A673 (cell line): ENCODE results near the gene CTNNA3.

Source experiments
- EZH2 ChIP-seq: fragments of 200-600 bp; sonication (generic); IDR thresholded peaks from 2 replicates; pipeline ENCODE4 v1.6.1; 2017; ENCODE audit warnings: borderline replicate concordance, low read depth, mild to moderate bottlenecking, mixed read lengths, antibody characterized with exemption, low read length; ENCODE audit not compliant: poor library complexity, severe bottlenecking
- TF ChIP-seq, protein P1 (sequence below): fragments of 300-800, 200-600 bp; sonication (generic); conservative IDR thresholded peaks from 2 replicates; pipeline ENCODE4 v1.5.1; 2017; ENCODE audit warnings: low read depth, mild to moderate bottlenecking, antibody characterized with exemption, low read length, moderate library complexity, mixed read lengths

DNA sequence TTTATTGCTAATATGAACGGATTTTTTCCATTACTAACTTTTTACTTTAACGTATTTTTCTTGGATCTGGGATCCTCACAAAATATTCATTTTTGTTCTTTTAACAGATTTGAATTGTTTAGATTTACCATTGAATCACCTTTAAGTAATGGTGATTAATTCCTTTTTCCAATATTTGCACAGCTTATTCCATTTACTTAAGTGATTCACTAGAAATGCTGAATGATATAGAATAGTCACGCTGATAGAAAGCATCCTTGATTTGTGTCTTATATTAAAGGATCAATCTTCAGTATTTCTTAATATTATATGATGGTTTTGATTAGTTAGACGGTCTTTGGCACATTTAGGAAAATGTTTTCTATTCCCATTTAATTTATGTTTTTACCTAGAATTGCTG is 886.6 kb downstream of the CTNNA3 start:
- TF ChIP-seq, protein P1, sequence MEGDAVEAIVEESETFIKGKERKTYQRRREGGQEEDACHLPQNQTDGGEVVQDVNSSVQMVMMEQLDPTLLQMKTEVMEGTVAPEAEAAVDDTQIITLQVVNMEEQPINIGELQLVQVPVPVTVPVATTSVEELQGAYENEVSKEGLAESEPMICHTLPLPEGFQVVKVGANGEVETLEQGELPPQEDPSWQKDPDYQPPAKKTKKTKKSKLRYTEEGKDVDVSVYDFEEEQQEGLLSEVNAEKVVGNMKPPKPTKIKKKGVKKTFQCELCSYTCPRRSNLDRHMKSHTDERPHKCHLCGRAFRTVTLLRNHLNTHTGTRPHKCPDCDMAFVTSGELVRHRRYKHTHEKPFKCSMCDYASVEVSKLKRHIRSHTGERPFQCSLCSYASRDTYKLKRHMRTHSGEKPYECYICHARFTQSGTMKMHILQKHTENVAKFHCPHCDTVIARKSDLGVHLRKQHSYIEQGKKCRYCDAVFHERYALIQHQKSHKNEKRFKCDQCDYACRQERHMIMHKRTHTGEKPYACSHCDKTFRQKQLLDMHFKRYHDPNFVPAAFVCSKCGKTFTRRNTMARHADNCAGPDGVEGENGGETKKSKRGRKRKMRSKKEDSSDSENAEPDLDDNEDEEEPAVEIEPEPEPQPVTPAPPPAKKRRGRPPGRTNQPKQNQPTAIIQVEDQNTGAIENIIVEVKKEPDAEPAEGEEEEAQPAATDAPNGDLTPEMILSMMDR = no peak
- no peak for TF ChIP-seq EZH2
